ENCODE results near the gene DNAAF2.
A peak's percentile ranks its signal among the peaks of the same experiment; 100 is the strongest.

DNAAF2 gene

GRCh38 chr14:49582113-49582977 lies 52.7 kb downstream of the DNAAF2 start:
- no peak for DNase-seq (ENCODE audit: extremely low read depth, low read depth)
- H3K4me3 ChIP-seq (replicated peaks; ENCODE audit: low read depth, low read length): peak overlapping the region; percentile 87; the same call in 1 of the 2 replicates
- no peak for TF ChIP-seq CTCF (IDR thresholded peaks at IDR 0.05; ENCODE audit: low read depth, low read length, missing control alignments)

GRCh38 chr14:49581209-49582112 lies 53.6 kb downstream of the DNAAF2 start:
- DNase-seq (ENCODE audit: extremely low read depth, low read depth): no peak
- TF ChIP-seq CTCF (IDR thresholded peaks at IDR 0.05; ENCODE audit: low read depth, low read length, missing control alignments): no peak
- no peak overlapping the region for H3K4me3 ChIP-seq (replicated peaks; ENCODE audit: low read depth, low read length)

GRCh38 chr14:49579841-49580240 lies 55.2 kb downstream of the DNAAF2 start:
- DNase-seq (ENCODE audit: extremely low read depth, low read depth): no peak
- no peak for TF ChIP-seq CTCF (IDR thresholded peaks at IDR 0.05; ENCODE audit: low read depth, low read length, missing control alignments)
- H3K4me3 ChIP-seq (replicated peaks; ENCODE audit: low read depth, low read length): no peak overlapping the region

GRCh38 chr14:49578141-49578540 lies 56.9 kb downstream of the DNAAF2 start:
- DNase-seq (ENCODE audit: extremely low read depth, low read depth): no peak
- no peak overlapping the region for H3K4me3 ChIP-seq (replicated peaks; ENCODE audit: low read depth, low read length)
- TF ChIP-seq CTCF (IDR thresholded peaks at IDR 0.05; ENCODE audit: low read depth, low read length, missing control alignments): no peak
